ENCODE data around the gene PLEK. TPM values are rescaled to one million over a fixed set of nuclear protein-coding genes. Genes with fewer than 3 reads are reported as not detected.
A peak's percentile ranks its signal among the peaks of the same experiment; 100 is the strongest.
"Not testable (repeated sequence)": the region's sequence is repeated elsewhere in the genome, so short reads cannot be mapped to it uniquely, and the experiment has no call there.

The PLEK gene
- total and polyA plus RNA-seq, 4 donors = 2.6 to 40.6 (median 4.6) TPM

DNA sequence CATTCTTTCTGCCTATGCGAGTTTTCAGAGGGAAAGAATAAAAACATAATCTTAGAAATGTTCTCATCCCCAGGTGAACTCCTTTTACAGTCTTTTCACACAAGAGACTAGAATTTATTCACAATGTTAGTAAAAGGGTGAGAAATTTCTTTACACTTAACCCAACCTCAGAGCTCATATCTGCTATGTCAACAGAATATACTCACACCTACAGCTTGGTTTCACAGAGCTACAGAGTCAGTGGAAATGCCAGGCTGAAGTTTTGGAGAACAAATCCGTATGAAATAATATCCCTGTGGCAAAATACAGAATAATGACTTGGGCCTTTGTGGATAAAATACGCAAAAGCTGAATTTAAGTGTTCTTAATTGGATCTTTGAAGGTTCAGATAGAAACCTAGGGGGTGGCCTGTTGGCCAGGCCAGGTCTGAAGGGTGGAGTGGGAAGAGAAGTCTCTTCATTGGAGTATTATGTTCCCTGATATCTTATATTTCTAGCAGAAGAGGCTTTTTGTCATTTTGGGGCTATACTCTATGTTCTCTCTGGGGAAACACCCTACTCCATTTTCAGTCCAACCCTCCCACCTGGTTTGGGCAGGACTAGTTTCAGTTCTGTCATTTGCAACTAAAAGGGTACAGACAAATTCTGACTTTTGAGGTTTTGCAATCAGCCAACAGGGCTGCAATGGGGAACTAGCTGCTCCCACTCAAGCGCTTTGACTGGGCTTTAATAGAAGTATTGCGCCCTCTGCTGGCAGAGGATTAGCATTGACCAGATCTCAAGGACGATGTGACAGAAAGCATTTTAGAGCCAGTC, 76.3 kb downstream of the PLEK start (continued):
- TF ChIP-seq, protein P1, sequence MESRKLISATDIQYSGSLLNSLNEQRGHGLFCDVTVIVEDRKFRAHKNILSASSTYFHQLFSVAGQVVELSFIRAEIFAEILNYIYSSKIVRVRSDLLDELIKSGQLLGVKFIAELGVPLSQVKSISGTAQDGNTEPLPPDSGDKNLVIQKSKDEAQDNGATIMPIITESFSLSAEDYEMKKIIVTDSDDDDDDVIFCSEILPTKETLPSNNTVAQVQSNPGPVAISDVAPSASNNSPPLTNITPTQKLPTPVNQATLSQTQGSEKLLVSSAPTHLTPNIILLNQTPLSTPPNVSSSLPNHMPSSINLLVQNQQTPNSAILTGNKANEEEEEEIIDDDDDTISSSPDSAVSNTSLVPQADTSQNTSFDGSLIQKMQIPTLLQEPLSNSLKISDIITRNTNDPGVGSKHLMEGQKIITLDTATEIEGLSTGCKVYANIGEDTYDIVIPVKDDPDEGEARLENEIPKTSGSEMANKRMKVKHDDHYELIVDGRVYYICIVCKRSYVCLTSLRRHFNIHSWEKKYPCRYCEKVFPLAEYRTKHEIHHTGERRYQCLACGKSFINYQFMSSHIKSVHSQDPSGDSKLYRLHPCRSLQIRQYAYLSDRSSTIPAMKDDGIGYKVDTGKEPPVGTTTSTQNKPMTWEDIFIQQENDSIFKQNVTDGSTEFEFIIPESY (IDR thresholded peaks at IDR 0.05) = peak; percentile 11
- TF ChIP-seq YY1 (IDR thresholded peaks at IDR 0.05) = peak; percentile 46
- TF ChIP-seq JUND (IDR thresholded peaks at IDR 0.05) = no peak
- TF ChIP-seq NR2F2 (IDR thresholded peaks at IDR 0.05) = no peak

DNA sequence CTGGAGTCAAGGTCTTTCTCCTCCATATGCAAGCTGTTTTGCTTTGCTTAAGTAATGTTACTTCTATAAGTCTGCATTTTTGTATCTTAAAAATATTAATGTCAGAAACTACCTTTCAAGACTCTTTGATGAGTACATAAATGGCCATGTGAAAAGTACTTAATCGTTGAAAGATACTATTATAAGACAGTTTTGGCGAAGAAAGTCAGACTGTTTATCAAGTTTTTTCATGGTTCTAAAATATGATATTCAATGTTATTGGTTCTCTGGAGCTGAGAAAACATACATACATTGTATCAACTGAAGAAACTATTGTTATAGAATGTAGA, 76.9 kb downstream of the PLEK start:
- Histone ChIP-seq H3K9me3 (ENCODE audit: control insufficient read depth in 4 of 4, low read length in 3 of 4) (no peaks in the 10 kb centered on the region), H3K27me3 (ENCODE audit: control insufficient read depth in 4 of 4, insufficient read depth in 4 of 4, low read length in 3 of 4) (no peaks in the 10 kb centered on the region), H3K4me3 (ENCODE audit: low read depth in 1 of 3, low read length in 3 of 3) (no peak overlapping the region), H3K27ac (ENCODE audit: low read depth in 1 of 2, low read length in 2 of 2) (no peak overlapping the region), H3K9ac (ENCODE audit: low read depth in 1 of 2, low read length in 2 of 2) (no peak overlapping the region), H3K36me3 (ENCODE audit: control insufficient read depth in 4 of 4, insufficient read depth in 3 of 4, low read depth in 1 of 4, low read length in 3 of 4) (no peaks in the 10 kb centered on the region), H3K4me1 (ENCODE audit: control insufficient read depth in 4 of 4, insufficient read depth in 4 of 4, low read length in 3 of 4) (peaks cover 2 to 18% (median 8%) of the 10 kb centered on the region in 4 donors)
- TF ChIP-seq FOXA2 (IDR thresholded peaks at IDR 0.05) (no peak), RXRA (IDR thresholded peaks at IDR 0.05) (no peak), HNF4G (IDR thresholded peaks at IDR 0.05) (no peak), HNF4A (conservative IDR thresholded peaks at IDR 0.05) (no peak), RAD21 (IDR thresholded peaks at IDR 0.05) (no peak), FOXA1 (IDR thresholded peaks at IDR 0.05) (no peak), GABPA (IDR thresholded peaks at IDR 0.05 in 1 of 2, conservative IDR thresholded peaks at IDR 0.05 in 1 of 2) (no peak), JUND (IDR thresholded peaks at IDR 0.05) (no peak), NR2F2 (IDR thresholded peaks at IDR 0.05) (no peak), TAF1 (conservative IDR thresholded peaks at IDR 0.05) (no peak), EGR1 (IDR thresholded peaks at IDR 0.05; ENCODE audit: low read depth in 2 of 2) (no peak), SP1 (IDR thresholded peaks at IDR 0.05) (no peak), YY1 (IDR thresholded peaks at IDR 0.05) (no peak)
- TF ChIP-seq, protein P2, sequence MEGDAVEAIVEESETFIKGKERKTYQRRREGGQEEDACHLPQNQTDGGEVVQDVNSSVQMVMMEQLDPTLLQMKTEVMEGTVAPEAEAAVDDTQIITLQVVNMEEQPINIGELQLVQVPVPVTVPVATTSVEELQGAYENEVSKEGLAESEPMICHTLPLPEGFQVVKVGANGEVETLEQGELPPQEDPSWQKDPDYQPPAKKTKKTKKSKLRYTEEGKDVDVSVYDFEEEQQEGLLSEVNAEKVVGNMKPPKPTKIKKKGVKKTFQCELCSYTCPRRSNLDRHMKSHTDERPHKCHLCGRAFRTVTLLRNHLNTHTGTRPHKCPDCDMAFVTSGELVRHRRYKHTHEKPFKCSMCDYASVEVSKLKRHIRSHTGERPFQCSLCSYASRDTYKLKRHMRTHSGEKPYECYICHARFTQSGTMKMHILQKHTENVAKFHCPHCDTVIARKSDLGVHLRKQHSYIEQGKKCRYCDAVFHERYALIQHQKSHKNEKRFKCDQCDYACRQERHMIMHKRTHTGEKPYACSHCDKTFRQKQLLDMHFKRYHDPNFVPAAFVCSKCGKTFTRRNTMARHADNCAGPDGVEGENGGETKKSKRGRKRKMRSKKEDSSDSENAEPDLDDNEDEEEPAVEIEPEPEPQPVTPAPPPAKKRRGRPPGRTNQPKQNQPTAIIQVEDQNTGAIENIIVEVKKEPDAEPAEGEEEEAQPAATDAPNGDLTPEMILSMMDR (IDR thresholded peaks at IDR 0.05; ENCODE audit: low read depth, low read length, missing input control) = no peak
- TF ChIP-seq, protein P3, sequence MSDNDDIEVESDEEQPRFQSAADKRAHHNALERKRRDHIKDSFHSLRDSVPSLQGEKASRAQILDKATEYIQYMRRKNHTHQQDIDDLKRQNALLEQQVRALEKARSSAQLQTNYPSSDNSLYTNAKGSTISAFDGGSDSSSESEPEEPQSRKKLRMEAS (IDR thresholded peaks at IDR 0.05) = no peak
- TF ChIP-seq, protein P4, sequence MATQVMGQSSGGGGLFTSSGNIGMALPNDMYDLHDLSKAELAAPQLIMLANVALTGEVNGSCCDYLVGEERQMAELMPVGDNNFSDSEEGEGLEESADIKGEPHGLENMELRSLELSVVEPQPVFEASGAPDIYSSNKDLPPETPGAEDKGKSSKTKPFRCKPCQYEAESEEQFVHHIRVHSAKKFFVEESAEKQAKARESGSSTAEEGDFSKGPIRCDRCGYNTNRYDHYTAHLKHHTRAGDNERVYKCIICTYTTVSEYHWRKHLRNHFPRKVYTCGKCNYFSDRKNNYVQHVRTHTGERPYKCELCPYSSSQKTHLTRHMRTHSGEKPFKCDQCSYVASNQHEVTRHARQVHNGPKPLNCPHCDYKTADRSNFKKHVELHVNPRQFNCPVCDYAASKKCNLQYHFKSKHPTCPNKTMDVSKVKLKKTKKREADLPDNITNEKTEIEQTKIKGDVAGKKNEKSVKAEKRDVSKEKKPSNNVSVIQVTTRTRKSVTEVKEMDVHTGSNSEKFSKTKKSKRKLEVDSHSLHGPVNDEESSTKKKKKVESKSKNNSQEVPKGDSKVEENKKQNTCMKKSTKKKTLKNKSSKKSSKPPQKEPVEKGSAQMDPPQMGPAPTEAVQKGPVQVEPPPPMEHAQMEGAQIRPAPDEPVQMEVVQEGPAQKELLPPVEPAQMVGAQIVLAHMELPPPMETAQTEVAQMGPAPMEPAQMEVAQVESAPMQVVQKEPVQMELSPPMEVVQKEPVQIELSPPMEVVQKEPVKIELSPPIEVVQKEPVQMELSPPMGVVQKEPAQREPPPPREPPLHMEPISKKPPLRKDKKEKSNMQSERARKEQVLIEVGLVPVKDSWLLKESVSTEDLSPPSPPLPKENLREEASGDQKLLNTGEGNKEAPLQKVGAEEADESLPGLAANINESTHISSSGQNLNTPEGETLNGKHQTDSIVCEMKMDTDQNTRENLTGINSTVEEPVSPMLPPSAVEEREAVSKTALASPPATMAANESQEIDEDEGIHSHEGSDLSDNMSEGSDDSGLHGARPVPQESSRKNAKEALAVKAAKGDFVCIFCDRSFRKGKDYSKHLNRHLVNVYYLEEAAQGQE (IDR thresholded peaks at IDR 0.05) = no peak
- TF ChIP-seq, protein P1 (IDR thresholded peaks at IDR 0.05) = no peak
- WGBS = 94% methylated on average over 2 of the region's 2 CpGs
- DNase-seq (ENCODE audit: low spot score) = no peak

DNA sequence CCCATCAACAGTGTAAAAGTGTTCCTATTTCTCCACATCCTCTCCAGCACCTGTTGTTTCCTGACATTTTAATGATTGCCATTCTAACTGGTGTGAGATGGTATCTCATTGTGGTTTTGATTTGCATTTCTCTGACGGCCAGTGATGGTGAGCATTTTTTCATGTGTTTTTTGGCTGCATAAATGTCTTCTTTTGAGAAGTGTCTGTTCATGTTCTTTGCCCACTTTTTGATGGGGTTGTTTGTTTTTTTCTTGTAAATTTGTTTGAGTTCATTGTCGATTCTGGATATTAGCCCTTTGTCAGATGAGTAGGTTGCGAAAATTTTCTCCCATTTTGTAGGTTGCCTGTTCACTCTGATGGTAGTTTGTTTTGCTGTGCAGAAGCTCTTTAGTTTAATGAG, 81.3 kb downstream of the PLEK start:
- H3K36me3 ChIP-seq (ENCODE audit: control insufficient read depth in 4 of 4, insufficient read depth in 3 of 4, low read depth in 1 of 4, low read length in 3 of 4); H3K4me1 ChIP-seq (ENCODE audit: control insufficient read depth in 4 of 4, insufficient read depth in 4 of 4, low read length in 3 of 4); DNase-seq (ENCODE audit: low spot score); H3K9ac ChIP-seq (ENCODE audit: low read depth in 1 of 2, low read length in 2 of 2); H3K27me3 ChIP-seq (ENCODE audit: control insufficient read depth in 4 of 4, insufficient read depth in 4 of 4, low read length in 3 of 4); H3K9me3 ChIP-seq (ENCODE audit: control insufficient read depth in 4 of 4, low read length in 3 of 4); H3K4me3 ChIP-seq (ENCODE audit: low read depth in 1 of 3, low read length in 3 of 3); H3K27ac ChIP-seq (ENCODE audit: low read depth in 1 of 2, low read length in 2 of 2): not testable (repeated sequence)
- WGBS = 88% methylated on average over 2 of the region's 3 CpGs
